ENCODE results near the gene POMGNT1.

GRCh38 chr1:46194641-46195193 is 3.5 kb downstream of the POMGNT1 start:
- TF ChIP-seq POLR2AphosphoS5 (IDR thresholded peaks at IDR 0.05) = no peak
- no peak for TF ChIP-seq CTCF (IDR thresholded peaks at IDR 0.05 in 8 of 11, conservative IDR thresholded peaks at IDR 0.05 in 3 of 11)
- TF ChIP-seq POLR2A (IDR thresholded peaks at IDR 0.05) = no peak
